ENCODE measurements around the gene CCDC78. TPM values are rescaled to one million over a fixed set of nuclear protein-coding genes. Genes with fewer than 3 reads are reported as not detected.

The CCDC78 gene
- 0.16 TPM for total RNA-seq
- long read RNA-seq, partial matches to known transcripts, result 0 of 1 reads
- long read RNA-seq, other reads (novel, unspliced or antisense), result 1 of 1 reads

DNA sequence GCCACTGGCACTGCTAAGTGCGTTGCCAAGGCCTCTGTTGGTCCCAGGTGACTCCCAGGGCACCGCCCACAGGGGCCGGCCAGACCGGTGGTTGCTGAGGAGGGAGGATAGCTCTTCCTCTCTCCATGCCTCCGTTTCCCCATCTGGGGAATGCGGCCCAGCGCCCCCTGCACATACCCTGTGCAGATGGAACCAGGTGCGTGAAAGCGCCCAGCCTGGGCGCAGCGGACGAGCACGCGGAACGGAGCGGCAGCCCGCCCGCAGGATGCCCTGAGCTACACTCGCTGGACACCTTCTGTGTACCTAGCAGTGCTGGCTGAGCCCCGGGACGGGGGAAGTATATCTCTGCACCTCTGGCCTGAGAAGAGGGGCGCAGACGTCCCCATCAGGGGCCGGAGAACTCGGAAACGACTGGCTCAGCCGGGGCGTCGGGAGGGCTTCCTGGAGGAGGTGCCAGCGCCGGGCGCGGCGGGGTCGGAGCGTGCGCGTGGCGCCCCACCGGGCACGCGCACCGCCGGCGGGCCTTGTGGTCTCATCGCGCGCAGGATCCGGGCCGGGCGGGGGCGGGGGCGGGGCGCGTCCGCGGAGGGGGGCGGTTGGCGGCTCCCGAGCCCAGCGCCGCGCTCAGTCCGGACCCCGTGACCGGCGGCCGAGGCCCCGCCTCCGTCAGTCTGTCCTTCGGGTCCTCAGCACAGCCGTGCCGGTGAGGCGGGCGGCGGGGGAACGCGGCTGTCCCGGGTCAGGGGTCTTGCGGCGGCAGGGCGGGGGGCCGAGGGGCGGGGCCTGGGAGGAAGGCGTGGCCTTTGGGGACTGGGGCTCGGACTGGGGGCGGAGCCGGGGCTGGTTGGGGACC lies at the start of gene CCDC78, which contains the start of gene HAGHL:
TSS of gene CCDC78 (minus strand) at position 6 of the 853 bp plus-strand sequence. CDS start 76 bp downstream, outside the sequence.
TSS of gene HAGHL (plus strand) at position 669 of the 853 bp plus-strand sequence. CDS start 404 bp downstream, outside the sequence.
- intact Hi-C loops (cut with DNase I), result no loop called here
- no peak for DNase-seq (ENCODE audit: low spot score)

DNA sequence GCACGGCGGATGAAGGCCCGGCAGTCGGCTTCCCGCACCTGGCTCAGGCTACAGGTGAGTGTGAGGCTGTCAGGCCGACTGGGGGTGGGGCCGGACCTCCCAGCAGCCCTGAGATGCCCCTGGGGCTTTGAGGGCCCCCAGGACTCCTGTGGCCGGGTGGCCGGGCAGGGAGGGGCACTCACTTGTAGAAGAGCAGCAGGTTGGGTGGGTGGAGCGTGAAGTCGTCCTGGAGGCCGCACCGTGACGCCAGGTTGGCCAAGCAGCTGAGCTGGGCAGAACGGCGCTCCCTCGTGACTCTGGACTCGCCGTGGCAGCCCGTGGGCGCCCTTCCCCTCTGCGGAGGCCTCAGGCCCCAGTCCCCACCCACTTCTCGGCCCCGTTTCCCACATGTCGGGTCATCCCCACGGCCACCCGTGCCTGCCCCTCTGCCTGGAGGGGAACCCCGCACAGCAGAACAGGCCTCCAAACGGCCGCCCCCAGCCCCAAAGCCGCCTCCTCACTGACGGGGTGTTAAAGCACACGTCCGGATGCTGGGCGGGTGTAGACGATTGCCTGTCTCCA lies 49.1 kb upstream of the CCDC78 start:
- DNase-seq (ENCODE audit: low spot score), result no peak
- intact Hi-C loops (cut with DNase I), result no loop called here

DNA sequence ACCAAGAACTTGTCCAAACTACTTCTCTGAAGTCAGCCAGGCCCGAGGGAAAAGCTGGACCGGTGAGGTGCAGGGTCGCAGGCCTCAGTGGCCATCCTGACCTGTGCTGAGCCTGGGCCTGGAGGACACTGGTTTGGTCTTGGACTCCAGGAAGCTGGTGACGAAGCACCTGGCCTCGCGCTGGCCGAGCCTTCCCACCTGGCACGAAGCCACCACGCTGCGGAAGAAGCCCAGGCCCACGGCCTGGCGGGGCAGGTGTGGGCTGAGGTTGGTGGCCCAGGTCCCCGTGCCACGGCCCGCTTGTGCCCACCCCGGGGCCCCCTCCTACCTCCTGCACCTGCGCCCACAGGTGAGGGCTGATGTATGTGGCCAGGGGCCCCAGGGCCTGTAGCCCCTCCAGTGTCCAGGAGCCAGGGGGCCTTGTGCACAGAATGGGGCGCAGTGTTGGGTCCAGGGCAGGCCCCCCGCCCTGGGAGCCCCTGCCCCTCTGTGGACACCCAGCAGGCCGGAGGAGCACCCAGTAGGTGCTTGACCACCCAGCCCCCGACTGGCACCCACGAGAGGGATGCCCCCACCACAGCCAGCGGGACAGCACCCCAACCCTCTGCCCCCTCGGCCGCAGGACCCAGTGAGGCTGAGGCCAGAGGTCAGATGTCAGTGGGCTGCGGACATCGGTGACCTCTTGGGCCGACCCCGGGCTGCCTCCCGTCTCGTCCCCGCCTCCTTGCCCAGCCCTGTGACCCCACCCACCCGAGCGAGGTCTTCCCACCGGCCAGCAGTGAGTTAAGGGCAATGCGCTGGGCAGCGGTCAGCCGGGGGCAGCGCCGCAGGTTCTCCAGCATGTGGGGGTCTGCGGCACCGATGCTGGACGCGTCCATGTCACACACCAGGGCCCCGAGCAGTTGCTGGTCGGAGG lies 48.1 kb upstream of the CCDC78 start:
- no peak for DNase-seq (ENCODE audit: low spot score)
- intact Hi-C loops (cut with DNase I), result no loop called here

DNA sequence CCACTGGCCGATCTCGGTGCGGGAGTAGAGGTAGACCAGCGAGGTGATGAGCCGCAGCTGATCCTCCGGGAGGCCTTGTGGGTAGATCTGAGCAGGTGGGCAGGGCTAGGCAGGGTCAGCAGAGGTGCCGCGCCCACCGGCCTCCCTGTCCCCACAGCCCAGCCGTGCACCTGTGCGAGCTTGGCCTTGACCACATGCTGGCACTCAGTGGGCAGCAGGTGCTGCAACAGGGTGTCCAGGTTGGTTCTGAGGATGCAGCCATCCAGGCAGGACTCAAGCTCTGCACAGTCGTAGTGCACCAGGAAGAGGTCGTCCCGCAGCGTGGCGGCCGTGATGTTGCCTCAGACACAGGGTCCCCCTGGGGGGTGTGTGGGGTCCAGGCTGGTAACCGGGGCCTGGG lies 46.7 kb upstream of the CCDC78 start:
- no peak for DNase-seq (ENCODE audit: low spot score)
- intact Hi-C loops (cut with DNase I), result no loop called here

DNA sequence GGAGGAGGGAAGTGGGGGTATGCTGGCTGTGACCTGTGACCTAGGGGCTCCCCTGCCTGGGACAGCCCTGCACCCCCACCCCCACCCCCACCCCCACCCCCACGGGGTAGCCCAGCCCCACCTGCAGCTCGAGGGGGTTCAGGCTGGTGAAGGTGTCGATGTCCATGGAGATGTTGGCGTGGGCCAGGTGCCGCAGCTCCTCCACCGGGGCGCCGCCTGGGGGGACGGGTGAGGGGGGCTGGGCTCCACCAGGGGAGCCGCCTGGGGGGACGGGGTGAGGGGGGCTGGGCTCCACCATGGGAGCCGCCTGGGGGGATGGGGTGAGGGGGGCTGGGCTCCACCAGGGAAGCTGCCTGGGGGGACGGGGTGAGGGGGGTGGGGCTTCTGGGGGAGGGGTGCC lies 44.2 kb upstream of the CCDC78 start:
- no peak for DNase-seq (ENCODE audit: low spot score)
- intact Hi-C loops (cut with DNase I), result no loop called here

DNA sequence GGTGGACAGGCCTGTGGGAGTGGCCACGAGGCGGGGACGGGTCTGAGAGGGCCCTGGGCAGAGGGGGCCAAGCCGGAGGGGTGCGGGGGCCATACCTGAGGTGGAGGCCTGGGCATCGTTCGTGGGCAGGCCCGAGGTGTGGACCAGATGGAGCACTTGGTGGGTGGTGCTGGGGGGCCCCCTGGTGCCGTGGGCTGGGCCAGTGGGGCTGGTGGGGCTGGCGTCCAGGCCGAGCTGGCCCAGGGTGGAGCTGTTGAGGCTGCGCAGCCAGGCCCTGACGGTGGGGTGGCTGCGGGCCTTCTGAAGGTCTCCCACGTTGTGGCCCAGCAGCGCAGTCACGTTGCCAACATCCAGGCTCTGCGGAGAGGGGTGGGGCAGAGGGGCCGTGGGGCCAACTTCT lies 43.7 kb upstream of the CCDC78 start:
- DNase-seq (ENCODE audit: low spot score), result no peak
- intact Hi-C loops (cut with DNase I), result no loop called here

DNA sequence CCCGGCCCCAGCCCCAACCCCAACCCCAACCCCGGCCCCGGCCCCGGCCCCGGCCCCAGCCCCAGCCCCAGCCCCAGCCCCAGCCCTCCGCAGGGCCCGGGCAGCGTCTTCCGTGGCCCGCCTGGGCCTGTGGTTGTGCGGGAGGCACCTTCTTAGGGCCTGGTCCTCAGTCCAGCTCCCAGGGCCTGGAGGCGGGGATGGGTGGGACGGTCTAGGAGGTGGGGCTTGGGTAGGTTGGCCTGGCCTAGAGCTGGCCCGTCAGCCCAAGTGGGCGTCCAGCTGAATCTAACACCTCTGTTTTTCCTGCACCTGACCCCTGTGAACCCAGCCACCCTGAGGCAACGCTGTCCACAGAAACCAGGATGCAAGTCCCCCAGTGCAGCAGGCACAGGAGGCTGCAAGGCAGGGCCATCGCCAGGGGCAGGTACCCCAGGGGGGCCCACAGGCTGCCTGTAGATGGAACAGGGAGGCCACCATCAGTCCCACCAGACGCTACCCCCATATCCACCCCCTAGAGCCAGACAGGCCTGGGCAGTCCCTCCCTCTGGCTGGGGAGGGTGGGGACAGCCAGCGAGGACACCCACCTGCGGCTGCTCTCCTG lies 43.0 kb upstream of the CCDC78 start:
- no peak for DNase-seq (ENCODE audit: low spot score)
- intact Hi-C loops (cut with DNase I), result no loop called here

DNA sequence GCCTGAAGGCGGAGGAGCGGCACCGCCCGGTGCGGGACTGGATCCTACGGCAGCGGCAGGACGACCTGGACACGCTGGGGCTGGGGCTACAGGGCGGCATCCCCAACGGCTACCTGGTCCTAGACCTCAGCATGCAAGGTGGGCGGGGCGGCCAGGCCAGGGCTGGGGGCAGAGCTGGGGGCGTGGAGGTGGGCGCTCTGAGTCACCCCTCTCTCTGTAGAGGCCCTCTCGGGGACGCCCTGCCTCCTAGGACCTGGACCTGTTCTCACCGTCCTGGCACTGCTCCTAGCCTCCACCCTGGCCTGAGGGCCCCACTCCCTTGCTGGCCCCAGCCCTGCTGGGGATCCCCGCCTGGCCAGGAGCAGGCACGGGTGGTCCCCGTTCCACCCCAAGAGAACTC lies 42.2 kb upstream of the CCDC78 start:
- no peak for DNase-seq (ENCODE audit: low spot score)
- intact Hi-C loops (cut with DNase I), result no loop called here

DNA sequence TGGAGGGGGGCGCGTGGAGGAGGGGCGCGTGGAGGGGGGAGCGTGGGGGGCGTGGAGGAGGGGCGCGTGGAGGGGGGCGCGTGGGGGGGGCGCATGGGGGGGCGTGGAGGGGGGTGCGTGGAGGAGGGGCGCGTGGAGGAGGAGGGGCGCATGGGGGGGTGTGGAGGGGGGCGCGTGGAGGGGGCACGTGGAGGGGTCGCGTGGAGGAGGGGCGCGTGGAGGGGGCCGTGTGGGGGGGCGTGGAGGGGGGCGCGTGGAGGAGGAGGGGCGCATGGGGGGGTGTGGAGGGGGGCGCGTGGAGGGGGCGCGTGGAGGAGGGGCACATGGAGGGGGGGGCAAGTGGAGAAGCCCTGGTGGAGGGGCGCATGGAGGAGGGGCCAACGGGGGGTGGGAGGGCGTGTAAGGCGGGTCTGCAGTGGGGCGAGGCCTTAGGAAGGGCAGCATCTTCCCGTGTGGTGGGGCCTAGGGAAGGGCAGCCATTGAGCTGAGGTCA lies 41.5 kb upstream of the CCDC78 start:
- intact Hi-C loops (cut with DNase I), result no loop called here
- no peak for DNase-seq (ENCODE audit: low spot score)

DNA sequence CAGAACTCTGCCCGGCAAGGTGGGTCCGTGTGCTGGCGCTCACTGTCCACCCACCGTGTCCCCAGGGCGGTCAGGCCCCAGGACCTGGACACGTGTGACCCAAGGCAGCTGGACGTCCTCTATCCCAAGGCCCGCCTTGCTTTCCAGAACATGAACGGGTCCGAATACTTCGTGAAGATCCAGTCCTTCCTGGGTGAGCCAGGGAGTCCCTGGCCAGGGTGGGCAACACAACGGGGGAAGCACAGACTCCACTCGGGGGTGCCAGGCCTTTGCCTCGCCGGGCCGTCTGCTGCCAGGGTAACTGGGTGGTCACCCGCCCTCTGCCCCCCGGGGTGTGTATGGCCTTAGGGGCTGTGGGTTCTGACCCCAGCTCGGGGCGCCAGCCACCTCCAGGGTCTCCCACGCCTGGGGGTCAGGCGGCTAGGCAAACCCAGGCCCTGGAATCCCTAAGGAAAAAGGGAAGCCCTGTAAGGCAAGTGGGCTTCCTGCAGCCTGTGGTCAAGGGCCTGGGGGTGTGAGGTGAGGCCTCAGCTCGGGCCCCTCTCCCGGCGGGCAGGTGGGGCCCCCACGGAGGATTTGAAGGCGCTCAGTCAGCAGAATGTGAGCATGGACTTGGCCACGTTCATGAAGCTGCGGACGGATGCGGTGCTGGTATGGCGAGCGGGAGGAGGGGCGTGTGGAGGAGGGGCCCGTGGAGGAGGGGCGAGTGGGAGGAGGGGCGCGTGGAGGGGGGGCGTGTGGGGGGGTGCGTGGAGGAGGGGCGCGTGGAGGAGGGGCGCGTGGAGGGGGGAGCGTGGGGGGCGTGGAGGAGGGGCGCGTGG lies 40.8 kb upstream of the CCDC78 start:
- intact Hi-C loops (cut with DNase I), result no loop called here
- no peak for DNase-seq (ENCODE audit: low spot score)

DNA sequence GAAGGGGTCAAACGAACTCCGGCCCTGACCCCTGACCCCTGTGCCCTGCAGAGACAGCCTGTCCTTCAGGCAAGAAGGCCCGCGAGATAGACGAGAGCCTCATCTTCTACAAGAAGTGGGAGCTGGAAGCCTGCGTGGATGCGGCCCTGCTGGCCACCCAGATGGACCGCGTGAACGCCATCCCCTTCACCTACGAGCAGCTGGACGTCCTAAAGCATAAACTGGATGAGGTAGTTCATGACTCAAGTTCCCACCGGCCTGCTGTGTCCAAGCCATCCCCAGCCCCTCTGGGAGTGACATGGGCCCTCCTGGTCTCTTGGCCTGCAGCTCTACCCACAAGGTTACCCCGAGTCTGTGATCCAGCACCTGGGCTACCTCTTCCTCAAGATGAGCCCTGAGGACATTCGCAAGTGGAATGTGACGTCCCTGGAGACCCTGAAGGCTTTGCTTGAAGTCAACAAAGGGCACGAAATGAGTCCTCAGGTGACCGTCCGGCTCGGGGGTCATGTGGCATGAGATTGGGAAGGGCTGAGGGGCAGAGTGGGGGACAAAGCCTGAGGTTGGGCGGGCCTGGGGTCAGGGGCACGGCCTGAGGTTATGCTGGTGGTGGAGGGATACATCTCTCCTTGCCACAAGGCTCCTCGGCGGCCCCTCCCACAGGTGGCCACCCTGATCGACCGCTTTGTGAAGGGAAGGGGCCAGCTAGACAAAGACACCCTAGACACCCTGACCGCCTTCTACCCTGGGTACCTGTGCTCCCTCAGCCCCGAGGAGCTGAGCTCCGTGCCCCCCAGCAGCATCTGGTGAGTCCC lies 40.0 kb upstream of the CCDC78 start:
- intact Hi-C loops (cut with DNase I), result no loop called here
- no peak for DNase-seq (ENCODE audit: low spot score)

DNA sequence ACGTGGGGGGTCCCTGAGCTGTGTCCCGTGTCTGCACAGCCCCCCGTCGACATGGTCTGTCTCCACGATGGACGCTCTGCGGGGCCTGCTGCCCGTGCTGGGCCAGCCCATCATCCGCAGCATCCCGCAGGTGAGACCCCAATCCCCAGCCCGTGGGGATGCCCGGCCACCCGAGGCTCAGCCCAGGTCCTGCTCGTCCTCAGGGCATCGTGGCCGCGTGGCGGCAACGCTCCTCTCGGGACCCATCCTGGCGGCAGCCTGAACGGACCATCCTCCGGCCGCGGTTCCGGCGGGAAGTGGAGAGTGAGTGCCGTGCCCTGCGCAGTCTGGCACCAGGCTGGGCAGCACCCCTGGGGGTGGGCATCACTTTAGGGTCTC lies 39.2 kb upstream of the CCDC78 start:
- intact Hi-C loops (cut with DNase I), result no loop called here
- DNase-seq (ENCODE audit: low spot score), result no peak

DNA sequence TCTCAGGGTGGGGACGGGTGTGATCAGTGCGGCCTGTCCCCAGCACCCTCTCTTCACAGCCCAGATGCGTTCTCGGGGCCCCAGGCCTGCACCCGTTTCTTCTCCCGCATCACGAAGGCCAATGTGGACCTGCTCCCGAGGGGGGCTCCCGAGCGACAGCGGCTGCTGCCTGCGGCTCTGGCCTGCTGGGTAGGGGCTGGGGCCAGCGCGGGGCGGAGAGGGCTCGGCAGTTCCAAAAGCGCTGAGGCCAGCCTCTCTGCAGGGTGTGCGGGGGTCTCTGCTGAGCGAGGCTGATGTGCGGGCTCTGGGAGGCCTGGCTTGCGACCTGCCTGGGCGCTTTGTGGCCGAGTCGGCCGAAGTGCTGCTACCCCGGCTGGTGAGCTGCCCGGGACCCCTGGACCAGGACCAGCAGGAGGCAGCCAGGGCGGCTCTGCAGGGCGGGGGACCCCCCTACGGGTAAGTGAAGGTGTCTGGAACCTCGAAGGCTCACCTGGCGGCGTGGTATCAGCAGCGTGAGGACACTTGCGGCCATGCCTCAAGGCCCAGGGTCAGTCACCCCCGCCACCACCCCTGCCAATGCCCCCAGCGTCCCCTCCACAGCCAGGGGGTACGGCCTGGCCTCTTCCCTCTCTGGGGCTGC lies 38.7 kb upstream of the CCDC78 start:
- intact Hi-C loops (cut with DNase I), result no loop called here
- no peak for DNase-seq (ENCODE audit: low spot score)

DNA sequence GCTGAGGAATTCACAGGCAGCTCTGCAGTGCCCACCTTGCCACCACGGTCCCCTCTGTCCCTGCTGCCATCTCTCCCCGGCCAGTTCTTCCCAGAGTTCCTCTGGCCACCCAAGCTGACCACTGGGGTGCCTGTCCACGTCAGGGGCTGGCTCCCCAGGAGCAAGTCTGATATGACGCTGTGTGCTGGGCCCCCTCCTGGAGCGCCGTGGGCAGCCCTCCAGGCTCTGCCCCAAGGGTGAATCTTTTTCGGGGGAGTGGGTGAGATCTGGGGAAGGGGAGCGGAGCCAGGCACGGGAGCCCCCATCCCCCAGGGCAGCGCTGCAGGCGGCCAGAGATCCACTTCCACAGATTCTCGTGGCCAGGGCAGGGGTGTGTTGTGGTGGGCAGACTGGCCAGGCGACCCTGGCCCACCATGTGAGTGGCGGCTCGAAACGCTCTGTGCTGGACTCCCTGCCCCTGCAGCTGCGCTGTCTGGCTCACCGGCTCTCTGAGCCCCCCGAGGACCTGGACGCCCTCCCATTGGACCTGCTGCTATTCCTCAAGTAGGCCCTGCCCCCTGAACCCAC lies 38.0 kb upstream of the CCDC78 start:
- DNase-seq (ENCODE audit: low spot score), result no peak

DNA sequence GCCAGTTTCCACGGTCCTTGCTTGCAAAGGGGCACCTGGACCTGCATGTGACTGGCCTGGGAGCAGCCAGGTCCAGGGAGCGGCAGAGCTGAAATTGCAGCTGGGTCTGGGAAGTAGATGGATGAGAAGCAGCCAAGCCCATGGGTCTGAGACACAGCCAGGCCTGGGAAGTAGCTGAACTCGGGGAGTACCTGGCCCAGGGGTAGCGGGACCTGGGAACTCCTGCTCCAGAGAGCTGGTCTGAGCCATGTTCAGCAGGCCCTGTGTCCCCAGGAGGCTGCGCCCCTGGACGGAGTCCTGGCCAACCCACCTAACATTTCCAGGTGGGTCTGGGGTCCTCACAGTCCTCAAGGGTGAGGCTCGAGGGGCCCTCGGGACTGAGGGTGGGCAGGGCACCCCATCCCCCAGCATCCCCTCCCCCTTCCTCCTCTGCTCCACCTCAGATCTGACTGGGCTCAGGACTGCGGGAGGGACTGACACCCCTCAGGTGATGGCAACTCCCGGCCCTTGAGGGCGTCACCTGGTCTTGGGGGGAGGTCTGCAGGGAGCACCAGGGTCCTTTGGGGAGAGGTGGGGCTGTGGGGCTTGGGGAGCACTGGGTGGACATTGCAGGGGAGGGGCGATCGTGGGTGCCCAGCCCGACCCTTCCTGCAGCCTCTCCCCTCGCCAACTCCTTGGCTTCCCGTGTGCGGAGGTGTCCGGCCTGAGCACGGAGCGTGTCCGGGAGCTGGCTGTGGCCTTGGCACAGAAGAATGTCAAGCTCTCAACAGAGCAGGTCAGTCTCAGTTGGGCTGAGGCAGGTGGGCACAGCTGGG lies 37.3 kb upstream of the CCDC78 start:
- DNase-seq (ENCODE audit: low spot score), result no peak
- intact Hi-C loops (cut with DNase I), result no loop called here

More for the DNA sequence above, 38.0 kb upstream of the CCDC78 start:
- intact Hi-C loops (cut with DNase I), result no loop called here

DNA sequence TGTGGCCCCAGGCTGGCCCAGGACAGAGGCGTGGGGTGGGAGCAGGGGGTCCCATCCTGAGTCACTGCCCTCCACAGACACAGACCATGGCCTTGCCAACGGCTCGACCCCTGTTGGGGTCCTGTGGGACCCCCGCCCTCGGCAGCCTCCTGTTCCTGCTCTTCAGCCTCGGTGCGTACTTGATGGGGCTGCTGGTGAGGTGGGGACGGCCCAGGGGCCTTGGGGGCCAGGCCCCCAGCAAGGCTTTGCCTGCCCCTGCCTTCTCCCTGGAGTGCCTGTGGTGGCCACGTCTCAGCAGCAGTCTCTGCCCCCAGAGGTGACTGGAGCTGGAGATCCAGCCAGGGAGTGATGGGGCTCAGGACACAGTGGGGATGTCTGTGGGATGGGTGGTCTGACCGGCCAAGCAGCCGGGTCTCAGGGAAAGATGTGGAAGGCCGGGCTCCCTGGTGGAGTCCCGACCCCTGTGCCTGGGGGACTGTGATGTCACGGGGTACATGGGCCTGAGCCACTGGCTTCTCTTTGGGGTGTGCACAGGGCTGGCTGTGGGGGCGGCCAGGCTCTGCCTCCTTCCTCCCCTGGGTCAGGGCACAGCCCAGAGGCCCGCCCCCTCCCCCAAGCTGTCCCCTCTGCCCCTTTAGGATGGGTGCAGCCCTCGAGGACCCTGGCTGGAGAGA lies 36.5 kb upstream of the CCDC78 start:
- no peak for DNase-seq (ENCODE audit: low spot score)
- intact Hi-C loops (cut with DNase I), result no loop called here

Measured in cardiac septum (tissue), 1 donor.